HCT116 (cell line): ENCODE results near the gene HTRA3. TPM values are rescaled to one million over a fixed set of nuclear protein-coding genes. Genes with fewer than 3 reads are reported as not detected.

Experiments
- ATAC-seq: fragments of 200-7000 bp; cut with Tn5 transposase; 2 replicates; pipeline ENCODE4 v1.9.1; 2020; ENCODE audit warnings: mild to moderate bottlenecking, moderate library complexity
- BruUV-seq: library from RNA; stranded (reverse); fragments of 400-500 nt; replicated peaks from 2 replicates; lab custom pipeline; 2021; lab: Mats Ljungman, UMichigan
- CTCF ChIA-PET: fragments of 300-600 bp; sonication (Branson Sonifier 250); formaldehyde crosslinking; loops from one replicate; lab custom pipeline; 2021; ENCODE audit warnings: antibody characterized with exemption; lab: Charles Lee
- POLR2A ChIA-PET: fragments of 300-600, 350-600 bp; sonication (Branson Sonifier 250); formaldehyde crosslinking; loops from one replicate; lab custom pipeline; 2021; ENCODE audit warnings: antibody characterized with exemption; lab: Charles Lee
- RAD21 ChIA-PET, 2 experiments: fragments of 300-600 bp; sonication (Branson Sonifier 250); formaldehyde crosslinking; loops; one replicate each; lab custom pipeline; 2023; ENCODE audit warnings: low total read pairs in 2 of 2; ENCODE audit not compliant: uncharacterized antibody in 2 of 2, unreplicated experiment in 2 of 2, low non-redundant PET in 1 of 2; lab: Charles Lee
- DNase-seq: peaks from one replicate; pipeline ENCODE4 v3.0.0-alpha.2; 2010; ENCODE audit warnings: low read depth, low spot score
- H2AFZ ChIP-seq: fragments of 200-600 bp; shearing (Covaris generic), sonication (generic); 2 replicates; pipeline ENCODE4 v1.6.1; 2017; ENCODE audit warnings: low read depth, mixed run types, mixed read lengths, antibody characterized with exemption, low read length; ENCODE audit not compliant: poor library complexity, severe bottlenecking
- H3K27ac ChIP-seq: 2 replicates; pipeline ENCODE4 v1.5.1; 2012; ENCODE audit warnings: low read depth, low read length
- H3K27me3 ChIP-seq: fragments of 200-600 bp; sonication (generic); 2 replicates; pipeline ENCODE4 v1.6.1; 2016; ENCODE audit warnings: mixed run types, low read length, mixed read lengths; ENCODE audit not compliant: insufficient read depth
- H3K36me3 ChIP-seq, 2 experiments: fragments of 200-500 bp in 1 of 2; fragments of 200-600 bp in 1 of 2; sonication (Bioruptor generic) in 1 of 2; sonication (generic) in 1 of 2; 2 replicates each; pipeline versions ENCODE4 v1.5.1 to v1.6.1; 2014 to 2016; ENCODE audit warnings: low read length in 2 of 2, inconsistent platforms in 1 of 2, mixed read lengths in 1 of 2, mixed run types in 1 of 2; ENCODE audit not compliant: insufficient read depth in 2 of 2, control insufficient read depth in 1 of 2
- H3K4me1 ChIP-seq, 2 experiments: fragments of 200-600 bp in 1 of 2; sonication (generic) in 1 of 2; 2 replicates each; pipeline versions ENCODE4 v1.5.1 to v1.6.1; 2012 to 2017; ENCODE audit warnings: low read length in 2 of 2, inconsistent platforms in 1 of 2, mild to moderate bottlenecking in 1 of 2, mixed read lengths in 1 of 2, mixed run types in 1 of 2, moderate library complexity in 1 of 2; ENCODE audit not compliant: insufficient read depth in 2 of 2, control insufficient read depth in 1 of 2
- H3K4me2 ChIP-seq: fragments of 200-600 bp; sonication (generic); 2 replicates; pipeline ENCODE4 v1.6.1; 2017; ENCODE audit warnings: mixed run types, low read length, mixed read lengths
- H3K4me3 ChIP-seq, 2 experiments: fragments of 200-600 bp in 1 of 2; sonication (generic) in 1 of 2; replicated peaks in 1 of 2; 2 replicates each; pipeline ENCODE4 v1.5.1; 2011 to 2016; ENCODE audit warnings: low read length in 2 of 2, control low read depth in 1 of 2, low read depth in 1 of 2, mild to moderate bottlenecking in 1 of 2, mixed read lengths in 1 of 2, mixed run types in 1 of 2
- H3K79me2 ChIP-seq: fragments of 200-600 bp; sonication (generic); 2 replicates; pipeline ENCODE4 v1.6.1; 2017; ENCODE audit warnings: mild to moderate bottlenecking, mixed run types, low read length, moderate library complexity, mixed read lengths; ENCODE audit not compliant: insufficient read depth
- H3K9ac ChIP-seq: fragments of 200-600 bp; sonication (generic); 2 replicates; pipeline ENCODE4 v1.6.1; 2016; ENCODE audit warnings: low read length, mixed read lengths
- H3K9me2 ChIP-seq: fragments of 200-600 bp; sonication (generic), shearing (Covaris generic); 2 replicates; pipeline ENCODE4 v1.6.1; 2017; ENCODE audit warnings: mixed run types, mild to moderate bottlenecking, moderate library complexity; ENCODE audit not compliant: insufficient read depth
- H3K9me3 ChIP-seq, 2 experiments: fragments of 200-500 bp in 1 of 2; fragments of 200-600 bp in 1 of 2; sonication (Bioruptor generic) in 1 of 2; sonication (generic) in 1 of 2; 2 replicates each; pipeline ENCODE4 v1.6.1; 2014 to 2017; ENCODE audit warnings: low read length in 2 of 2, mixed read lengths in 2 of 2, inconsistent platforms in 1 of 2, low read depth in 1 of 2, mild to moderate bottlenecking in 1 of 2, mixed run types in 1 of 2, moderate library complexity in 1 of 2; ENCODE audit not compliant: control insufficient read depth in 1 of 2, insufficient read depth in 1 of 2
- H4K20me1 ChIP-seq: fragments of 200-600 bp; sonication (generic), shearing (Covaris generic); 2 replicates; pipeline ENCODE4 v1.6.1; 2017; ENCODE audit warnings: mixed run types, mild to moderate bottlenecking, moderate library complexity; ENCODE audit not compliant: insufficient read depth
- ATF3 ChIP-seq: IDR thresholded peaks from 2 replicates; pipeline ENCODE4 v1.6.1; 2012
- CBX3 ChIP-seq: IDR thresholded peaks from 2 replicates; pipeline ENCODE4 v1.6.1; 2012; ENCODE audit warnings: low read depth
- ELF1 ChIP-seq: IDR thresholded peaks from 2 replicates; pipeline ENCODE4 v1.6.1; 2012; ENCODE audit warnings: low read depth, borderline replicate concordance
- EZH2phosphoT487 ChIP-seq: fragments of 200-600 bp; IDR thresholded peaks from 2 replicates; pipeline ENCODE4 v1.6.1; 2018; ENCODE audit warnings: antibody characterized with exemption, borderline replicate concordance
- POLR2AphosphoS5 ChIP-seq: IDR thresholded peaks from 2 replicates; pipeline ENCODE4 v1.6.1; 2011; ENCODE audit warnings: mild to moderate bottlenecking, low read depth, low read length, moderate library complexity
- SIN3A ChIP-seq: IDR thresholded peaks from 2 replicates; pipeline ENCODE4 v1.6.1; 2012; ENCODE audit warnings: low read depth
- SRF ChIP-seq: IDR thresholded peaks from 2 replicates; pipeline ENCODE4 v1.6.1; 2012; ENCODE audit warnings: low read depth
- TCF7L2 ChIP-seq: IDR thresholded peaks from 2 replicates; pipeline ENCODE4 v1.7.0; 2011; ENCODE audit warnings: borderline replicate concordance, inconsistent platforms; ENCODE audit not compliant: insufficient read depth, insufficient read length; ENCODE audit errors: extremely low read depth
- YY1 ChIP-seq: IDR thresholded peaks from 2 replicates; pipeline ENCODE4 v1.6.1; 2011; ENCODE audit warnings: low read length, low read depth, moderate library complexity, mild to moderate bottlenecking; ENCODE audit not compliant: insufficient replicate concordance; ENCODE audit errors: extremely low read depth
- intact Hi-C: fragments of 100-400 bp; cut with micrococcal nuclease; formaldehyde crosslinking; loops from 2 replicates; pipeline ENCODE4 v1.10.0; 2022
- total RNA-seq: library from RNA; stranded (reverse); gene quantifications from one replicate; pipeline ENCODE4 v1.2.1, GENCODE V29; 2021; ENCODE audit not compliant: unreplicated experiment
- TF ChIP-seq, protein P1 (sequence below): IDR thresholded peaks from 2 replicates; pipeline ENCODE4 v1.6.1; 2012
- TF ChIP-seq, protein P2 (sequence below), 3 experiments: fragments of 200-600 bp in 1 of 3; sonication (generic) in 1 of 3; IDR thresholded peaks in 2 of 3; conservative IDR thresholded peaks in 1 of 3; 2 replicates each; pipeline ENCODE4 v1.5.1; 2012 to 2017; ENCODE audit warnings: low read depth in 2 of 3, low read length in 2 of 3, antibody characterized with exemption in 1 of 3, borderline replicate concordance in 1 of 3, control low read depth in 1 of 3, mild to moderate bottlenecking in 1 of 3, mixed read lengths in 1 of 3, mixed run types in 1 of 3, moderate library complexity in 1 of 3; ENCODE audit not compliant: insufficient read depth in 1 of 3
- TF ChIP-seq, protein P3 (sequence below): IDR thresholded peaks from 2 replicates; pipeline ENCODE4 v1.6.1; 2012; ENCODE audit warnings: low read depth

Gene HTRA3
- total RNA-seq, 1 experiment from 2014 or later, result not detected

DNA sequence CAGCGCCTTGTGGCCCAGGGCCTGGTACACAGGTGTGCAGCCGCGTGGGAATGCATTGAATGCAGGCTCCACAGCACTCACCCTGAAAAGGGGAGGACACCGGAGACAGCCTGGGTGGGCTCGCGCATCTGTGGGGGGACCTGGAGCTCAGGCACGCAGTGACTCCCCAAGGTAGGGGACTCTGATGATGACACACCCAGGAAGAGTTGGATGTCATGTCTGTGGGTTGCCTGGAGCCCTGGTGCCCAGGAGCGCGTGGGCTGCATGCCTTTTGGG lies 32.7 kb upstream of the HTRA3 start:
- Histone ChIP-seq H3K9me3 (no peaks in the 10 kb centered on the region), H3K79me2 (no peaks in the 10 kb centered on the region), H2AFZ (no peak overlapping the region), H4K20me1 (no peaks in the 10 kb centered on the region), H3K27me3 (no peaks in the 10 kb centered on the region), H3K36me3 (no peaks in the 10 kb centered on the region), H3K9ac (no peak overlapping the region), H3K9me2 (no peaks in the 10 kb centered on the region), H3K4me3 (no peak overlapping the region), H3K4me1 (no peaks in the 10 kb centered on the region), H3K4me2 (no peak overlapping the region), H3K27ac (no peak overlapping the region)
- no peak for DNase-seq
- TF ChIP-seq, protein P1, sequence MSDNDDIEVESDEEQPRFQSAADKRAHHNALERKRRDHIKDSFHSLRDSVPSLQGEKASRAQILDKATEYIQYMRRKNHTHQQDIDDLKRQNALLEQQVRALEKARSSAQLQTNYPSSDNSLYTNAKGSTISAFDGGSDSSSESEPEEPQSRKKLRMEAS, result no peak
- no peak for TF ChIP-seq SRF
- TF ChIP-seq YY1, result no peak
- no peak for TF ChIP-seq ATF3
- TF ChIP-seq SIN3A, result no peak
- TF ChIP-seq, protein P2, sequence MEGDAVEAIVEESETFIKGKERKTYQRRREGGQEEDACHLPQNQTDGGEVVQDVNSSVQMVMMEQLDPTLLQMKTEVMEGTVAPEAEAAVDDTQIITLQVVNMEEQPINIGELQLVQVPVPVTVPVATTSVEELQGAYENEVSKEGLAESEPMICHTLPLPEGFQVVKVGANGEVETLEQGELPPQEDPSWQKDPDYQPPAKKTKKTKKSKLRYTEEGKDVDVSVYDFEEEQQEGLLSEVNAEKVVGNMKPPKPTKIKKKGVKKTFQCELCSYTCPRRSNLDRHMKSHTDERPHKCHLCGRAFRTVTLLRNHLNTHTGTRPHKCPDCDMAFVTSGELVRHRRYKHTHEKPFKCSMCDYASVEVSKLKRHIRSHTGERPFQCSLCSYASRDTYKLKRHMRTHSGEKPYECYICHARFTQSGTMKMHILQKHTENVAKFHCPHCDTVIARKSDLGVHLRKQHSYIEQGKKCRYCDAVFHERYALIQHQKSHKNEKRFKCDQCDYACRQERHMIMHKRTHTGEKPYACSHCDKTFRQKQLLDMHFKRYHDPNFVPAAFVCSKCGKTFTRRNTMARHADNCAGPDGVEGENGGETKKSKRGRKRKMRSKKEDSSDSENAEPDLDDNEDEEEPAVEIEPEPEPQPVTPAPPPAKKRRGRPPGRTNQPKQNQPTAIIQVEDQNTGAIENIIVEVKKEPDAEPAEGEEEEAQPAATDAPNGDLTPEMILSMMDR (IDR thresholded peaks at IDR 0.05 in 2 of 3, conservative IDR thresholded peaks at IDR 0.05 in 1 of 3; ENCODE audit: borderline replicate concordance in 1 of 3, insufficient read depth in 1 of 3, low read depth in 2 of 3, low read length in 2 of 3), result no peak
- no peak for TF ChIP-seq CBX3
- TF ChIP-seq ELF1, result no peak
- no peak for TF ChIP-seq EZH2phosphoT487
- TF ChIP-seq, protein P3, sequence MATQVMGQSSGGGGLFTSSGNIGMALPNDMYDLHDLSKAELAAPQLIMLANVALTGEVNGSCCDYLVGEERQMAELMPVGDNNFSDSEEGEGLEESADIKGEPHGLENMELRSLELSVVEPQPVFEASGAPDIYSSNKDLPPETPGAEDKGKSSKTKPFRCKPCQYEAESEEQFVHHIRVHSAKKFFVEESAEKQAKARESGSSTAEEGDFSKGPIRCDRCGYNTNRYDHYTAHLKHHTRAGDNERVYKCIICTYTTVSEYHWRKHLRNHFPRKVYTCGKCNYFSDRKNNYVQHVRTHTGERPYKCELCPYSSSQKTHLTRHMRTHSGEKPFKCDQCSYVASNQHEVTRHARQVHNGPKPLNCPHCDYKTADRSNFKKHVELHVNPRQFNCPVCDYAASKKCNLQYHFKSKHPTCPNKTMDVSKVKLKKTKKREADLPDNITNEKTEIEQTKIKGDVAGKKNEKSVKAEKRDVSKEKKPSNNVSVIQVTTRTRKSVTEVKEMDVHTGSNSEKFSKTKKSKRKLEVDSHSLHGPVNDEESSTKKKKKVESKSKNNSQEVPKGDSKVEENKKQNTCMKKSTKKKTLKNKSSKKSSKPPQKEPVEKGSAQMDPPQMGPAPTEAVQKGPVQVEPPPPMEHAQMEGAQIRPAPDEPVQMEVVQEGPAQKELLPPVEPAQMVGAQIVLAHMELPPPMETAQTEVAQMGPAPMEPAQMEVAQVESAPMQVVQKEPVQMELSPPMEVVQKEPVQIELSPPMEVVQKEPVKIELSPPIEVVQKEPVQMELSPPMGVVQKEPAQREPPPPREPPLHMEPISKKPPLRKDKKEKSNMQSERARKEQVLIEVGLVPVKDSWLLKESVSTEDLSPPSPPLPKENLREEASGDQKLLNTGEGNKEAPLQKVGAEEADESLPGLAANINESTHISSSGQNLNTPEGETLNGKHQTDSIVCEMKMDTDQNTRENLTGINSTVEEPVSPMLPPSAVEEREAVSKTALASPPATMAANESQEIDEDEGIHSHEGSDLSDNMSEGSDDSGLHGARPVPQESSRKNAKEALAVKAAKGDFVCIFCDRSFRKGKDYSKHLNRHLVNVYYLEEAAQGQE, result no peak
- no peak for TF ChIP-seq POLR2AphosphoS5
- TF ChIP-seq TCF7L2, result no peak
- ChIA-PET CTCF (interaction anchor here (1.7 kb wide), 1 partner anchor 60 kb away, joined by 5 read pairs; no protein-coding TSS in a partner anchor), RAD21 (no interaction called here), POLR2A (no interaction called here)
- intact Hi-C loops, result no loop called here
- ATAC-seq, result no peak
- BruUV-seq, result no TSS peak
